Measurements from ENCODE around the gene RAET1L. TPM values are rescaled to one million over a fixed set of nuclear protein-coding genes. Genes with fewer than 3 reads are reported as not detected.

The RAET1L gene
- total RNA-seq, 1 experiment from 2014 or later: not detected

DNA sequence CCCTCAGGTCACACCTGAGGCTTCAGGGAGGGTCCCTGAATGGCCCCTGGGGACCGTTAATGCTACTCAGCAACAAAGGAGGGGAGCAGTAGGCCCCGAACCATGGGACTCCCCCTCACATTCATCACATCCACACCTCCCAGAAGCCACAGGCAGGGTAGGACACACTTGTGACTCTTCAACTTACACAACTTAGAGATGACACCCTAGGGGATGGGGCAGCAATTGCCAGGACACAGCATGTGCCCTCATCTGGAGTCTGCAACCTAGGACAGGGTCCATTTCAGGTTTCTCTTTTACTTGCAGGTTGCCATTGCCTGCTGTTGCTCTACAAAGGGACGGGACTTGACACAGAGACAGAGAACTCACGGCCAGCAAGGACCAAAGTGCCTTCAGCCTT, 42.8 kb upstream of the RAET1L start (continued):
- TF ChIP-seq GRHL2 (CRISPR knock-in tag; IDR thresholded peaks at IDR 0.05; ENCODE audit: insufficient replicate concordance, severe bottlenecking) (no peak), EMX1 (CRISPR knock-in tag; IDR thresholded peaks at IDR 0.05) (no peak), ZNF263 (CRISPR knock-in tag; IDR thresholded peaks at IDR 0.05; ENCODE audit: low read depth) (no peak), ATF2 (CRISPR knock-in tag; IDR thresholded peaks at IDR 0.05; ENCODE audit: borderline replicate concordance, low read depth) (no peak), MXD4 (CRISPR knock-in tag; IDR thresholded peaks at IDR 0.05; ENCODE audit: borderline replicate concordance) (no peak), ARID4B (CRISPR knock-in tag; IDR thresholded peaks at IDR 0.05; ENCODE audit: borderline replicate concordance) (no peak)

DNA sequence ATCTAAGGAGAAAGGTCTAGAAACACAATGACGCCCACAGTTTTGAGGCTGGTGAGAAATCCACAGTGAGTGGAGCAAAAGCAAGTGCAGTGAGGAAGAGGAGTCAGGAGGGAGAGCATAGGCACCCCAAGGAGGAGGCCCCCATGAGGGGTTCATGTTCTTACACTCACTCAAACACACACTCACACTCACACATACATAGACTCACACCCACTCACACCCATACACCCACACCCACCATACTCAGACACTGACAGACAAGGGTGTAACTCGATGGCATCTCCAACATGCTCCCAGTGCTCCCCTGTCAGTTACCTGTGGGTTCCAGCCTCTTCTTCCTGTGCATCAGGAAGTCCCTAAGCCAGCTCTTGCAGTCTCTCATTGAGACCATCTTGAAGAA, 39.8 kb upstream of the RAET1L start:
- no peak overlapping the region for H3K4me3 Mint-ChIP-seq
- POLR2A ChIA-PET: no interaction called here
- H3K4me1 Mint-ChIP-seq: peaks cover 2% of the 10 kb centered on the region; the same call in 1 of the 2 replicates

GRCh38 chr6:150063640-150064039, 38.3 kb upstream of the RAET1L start:
- DNase-seq (ENCODE audit: low spot score): no peak
- CTCF ChIA-PET: no interaction called here
- ATAC-seq: no peak
- Mint-ChIP-seq H3K36me3 (0 out of 2 replicates have a peak, but pooled peaks cover 3% of the 10 kb centered on the region), H3K9me3 (no peaks in the 10 kb centered on the region), H3K4me1 (peaks cover 2% of the 10 kb centered on the region; the same call in 1 of the 2 replicates), H3K4me3 (no peak overlapping the region), H3K27me3 (ENCODE audit: low read depth) (peaks cover 31% of the 10 kb centered on the region), H3K27ac (no peak overlapping the region)
- POLR2A ChIA-PET: no interaction called here
- TF ChIP-seq NR1H2 (CRISPR knock-in tag; IDR thresholded peaks at IDR 0.05) (no peak), NFE2L1 (CRISPR knock-in tag; IDR thresholded peaks at IDR 0.05) (no peak), SP1 (CRISPR knock-in tag; conservative IDR thresholded peaks at IDR 0.05) (no peak), ZNF121 (CRISPR knock-in tag; IDR thresholded peaks at IDR 0.05) (no peak), ELF4 (CRISPR knock-in tag; IDR thresholded peaks at IDR 0.05; ENCODE audit: low read depth) (no peak), RELA (CRISPR knock-in tag; IDR thresholded peaks at IDR 0.05; ENCODE audit: borderline replicate concordance) (no peak), ZNF232 (CRISPR knock-in tag; IDR thresholded peaks at IDR 0.05) (no peak), ZNF219 (CRISPR knock-in tag; IDR thresholded peaks at IDR 0.05; ENCODE audit: borderline replicate concordance) (no peak), MAX (CRISPR knock-in tag; IDR thresholded peaks at IDR 0.05) (no peak), TCF7 (CRISPR knock-in tag; IDR thresholded peaks at IDR 0.05; ENCODE audit: low read depth) (no peak), ZNF423 (CRISPR knock-in tag; IDR thresholded peaks at IDR 0.05) (no peak), ZNF263 (CRISPR knock-in tag; IDR thresholded peaks at IDR 0.05; ENCODE audit: low read depth) (no peak)
- TF ChIP-seq, protein P1, sequence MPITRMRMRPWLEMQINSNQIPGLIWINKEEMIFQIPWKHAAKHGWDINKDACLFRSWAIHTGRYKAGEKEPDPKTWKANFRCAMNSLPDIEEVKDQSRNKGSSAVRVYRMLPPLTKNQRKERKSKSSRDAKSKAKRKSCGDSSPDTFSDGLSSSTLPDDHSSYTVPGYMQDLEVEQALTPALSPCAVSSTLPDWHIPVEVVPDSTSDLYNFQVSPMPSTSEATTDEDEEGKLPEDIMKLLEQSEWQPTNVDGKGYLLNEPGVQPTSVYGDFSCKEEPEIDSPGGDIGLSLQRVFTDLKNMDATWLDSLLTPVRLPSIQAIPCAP (CRISPR knock-in tag; IDR thresholded peaks at IDR 0.05): no peak
- TF ChIP-seq, protein P2, sequence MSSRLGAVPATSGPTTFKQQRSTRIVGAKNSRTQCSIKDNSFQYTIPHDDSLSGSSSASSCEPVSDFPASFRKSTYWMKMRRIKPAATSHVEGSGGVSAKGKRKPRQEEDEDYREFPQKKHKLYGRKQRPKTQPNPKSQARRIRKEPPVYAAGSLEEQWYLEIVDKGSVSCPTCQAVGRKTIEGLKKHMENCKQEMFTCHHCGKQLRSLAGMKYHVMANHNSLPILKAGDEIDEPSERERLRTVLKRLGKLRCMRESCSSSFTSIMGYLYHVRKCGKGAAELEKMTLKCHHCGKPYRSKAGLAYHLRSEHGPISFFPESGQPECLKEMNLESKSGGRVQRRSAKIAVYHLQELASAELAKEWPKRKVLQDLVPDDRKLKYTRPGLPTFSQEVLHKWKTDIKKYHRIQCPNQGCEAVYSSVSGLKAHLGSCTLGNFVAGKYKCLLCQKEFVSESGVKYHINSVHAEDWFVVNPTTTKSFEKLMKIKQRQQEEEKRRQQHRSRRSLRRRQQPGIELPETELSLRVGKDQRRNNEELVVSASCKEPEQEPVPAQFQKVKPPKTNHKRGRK (CRISPR knock-in tag; IDR thresholded peaks at IDR 0.05; ENCODE audit: borderline replicate concordance): no peak

More for the DNA sequence above, 39.8 kb upstream of the RAET1L start:
- Mint-ChIP-seq H3K27me3 (ENCODE audit: low read depth) (peaks cover 37% of the 10 kb centered on the region), H3K36me3 (0 out of 2 replicates have a peak, but pooled peaks cover 3% of the 10 kb centered on the region), H3K27ac (no peak overlapping the region), H3K9me3 (no peaks in the 10 kb centered on the region)
- ATAC-seq (no peak), DNase-seq (ENCODE audit: low spot score) (no peak)
- TF ChIP-seq STAT6 (CRISPR knock-in tag; conservative IDR thresholded peaks at IDR 0.05; ENCODE audit: low read depth) (no peak), ZNF396 (CRISPR knock-in tag; IDR thresholded peaks at IDR 0.05; ENCODE audit: borderline replicate concordance) (no peak), ZNF416 (CRISPR knock-in tag; IDR thresholded peaks at IDR 0.05) (no peak)
- CTCF ChIA-PET: interaction anchor here (0.7 kb wide), 1 partner anchor 16 kb away, joined by 3 read pairs; no protein-coding TSS in a partner anchor

Data from WTC11 (cell line).